OCI-LY3 (cell line): ENCODE results near the gene NEK9.

ENCODE experiments used
- CTCF ChIP-seq: fragments of 200-600, 300-600 bp; sonication (generic); IDR thresholded peaks from 2 replicates; pipeline ENCODE4 v1.5.1; 2014; ENCODE audit warnings: antibody characterized with exemption, low read length, low read depth
- EZH2phosphoT487 ChIP-seq: fragments of 200-600 bp; shearing (Covaris generic); IDR thresholded peaks from 2 replicates; pipeline ENCODE4 v1.6.1; 2018; ENCODE audit warnings: antibody characterized with exemption, mixed run types, low read depth

- TF ChIP-seq CTCF (no peak), EZH2phosphoT487 (no peak)
These were observed 29.9 kb downstream of the NEK9 start for GRCh38 chr14:75096959-75097358.
